Activated CD4-positive, alpha-beta memory T cell treated with anti-CD3 and anti-CD28 coated beads for 36 hours (primary cell): ENCODE data around the gene TTLL11. TPM values are rescaled to one million over a fixed set of nuclear protein-coding genes. Genes with fewer than 3 reads are reported as not detected.

Experiments used
- CTCF ChIA-PET: fragments of 350-600 bp; sonication (Branson Sonifier 250); formaldehyde crosslinking; loops from one replicate; lab custom pipeline; 2021; ENCODE audit warnings: antibody characterized with exemption, inconsistent platforms; lab: Charles Lee
- POLR2A ChIA-PET: fragments of 350-600 bp; sonication (Branson Sonifier 250); formaldehyde crosslinking; loops from one replicate; lab custom pipeline; 2021; ENCODE audit warnings: antibody characterized with exemption; lab: Charles Lee
- DNase-seq: peaks from one replicate; pipeline ENCODE4 v3.0.0-alpha.2; 2020
- H3K27ac Mint-ChIP-seq: one replicate; pipeline ENCODE4 v1.8.0; 2021; ENCODE audit warnings: mixed read lengths
- H3K27me3 Mint-ChIP-seq: one replicate; pipeline ENCODE4 v1.8.0; 2021; ENCODE audit warnings: mixed read lengths
- H3K36me3 Mint-ChIP-seq: one replicate; pipeline ENCODE4 v1.8.0; 2021; ENCODE audit warnings: mixed read lengths
- H3K4me1 Mint-ChIP-seq: one replicate; pipeline ENCODE4 v1.8.0; 2021; ENCODE audit warnings: low read depth, mixed read lengths
- H3K4me3 Mint-ChIP-seq: one replicate; pipeline ENCODE4 v1.8.0; 2021; ENCODE audit warnings: mild to moderate bottlenecking, mixed read lengths
- H3K9me3 Mint-ChIP-seq: one replicate; pipeline ENCODE4 v1.8.0; 2021; ENCODE audit warnings: mixed read lengths
- intact Hi-C: fragments of 100-400 bp; cut with micrococcal nuclease; formaldehyde crosslinking; loops from one replicate; pipeline ENCODE4 v1.15.1; 2023
- total RNA-seq, 2 experiments: library from RNA; stranded (reverse); gene quantifications; one replicate each; pipeline ENCODE4 v1.2.3, GENCODE V29; 2021

Gene TTLL11
- total RNA-seq, 2 experiments from 2014 or later: 0.97 TPM

GRCh38 chr9:122131401-122132001, 38.4 kb upstream of the TTLL11 start:
- no peaks in the 10 kb centered on the region for H3K9me3 Mint-ChIP-seq
- H3K27me3 Mint-ChIP-seq: peaks cover 14% of the 10 kb centered on the region
- CTCF ChIA-PET: interaction anchor here (0.9 kb wide), 1 partner anchor 220 kb away, joined by 3 read pairs; no protein-coding TSS in a partner anchor
- POLR2A ChIA-PET: no interaction called here
- no peak overlapping the region for H3K27ac Mint-ChIP-seq
- peaks cover 3% of the 10 kb centered on the region for H3K4me1 Mint-ChIP-seq
- DNase-seq: no peak
- intact Hi-C loops: no loop called here
- H3K36me3 Mint-ChIP-seq: no peaks in the 10 kb centered on the region
- H3K4me3 Mint-ChIP-seq: no peak overlapping the region

GRCh38 chr9:122130837-122131236, 37.7 kb upstream of the TTLL11 start:
- peaks cover 8% of the 10 kb centered on the region for H3K4me1 Mint-ChIP-seq
- ChIA-PET CTCF (interaction anchor here (0.9 kb wide), 1 partner anchor 220 kb away, joined by 3 read pairs; no protein-coding TSS in a partner anchor), POLR2A (no interaction called here)
- no peak overlapping the region for H3K27ac Mint-ChIP-seq
- H3K36me3 Mint-ChIP-seq: no peaks in the 10 kb centered on the region
- DNase-seq: no peak
- H3K9me3 Mint-ChIP-seq: no peaks in the 10 kb centered on the region
- H3K27me3 Mint-ChIP-seq: peaks cover 20% of the 10 kb centered on the region
- intact Hi-C loops: no loop called here
- no peak overlapping the region for H3K4me3 Mint-ChIP-seq

- Mint-ChIP-seq H3K36me3 (no peaks in the 10 kb centered on the region), H3K9me3 (no peaks in the 10 kb centered on the region), H3K4me1 (peaks cover 12% of the 10 kb centered on the region), H3K27ac (no peak overlapping the region), H3K27me3 (peaks cover 29% of the 10 kb centered on the region), H3K4me3 (no peak overlapping the region)
- CTCF ChIA-PET: interaction anchor here (10.6 to 12.4 kb wide), 2 partner anchors 33 to 219 kb away, joined by 314 to 365 read pairs; no protein-coding TSS in a partner anchor
- POLR2A ChIA-PET: no interaction called here
- DNase-seq: no peak
- intact Hi-C loops: no loop called here
These were observed 36.9 kb upstream of the TTLL11 start for GRCh38 chr9:122129969-122130368.

DNA sequence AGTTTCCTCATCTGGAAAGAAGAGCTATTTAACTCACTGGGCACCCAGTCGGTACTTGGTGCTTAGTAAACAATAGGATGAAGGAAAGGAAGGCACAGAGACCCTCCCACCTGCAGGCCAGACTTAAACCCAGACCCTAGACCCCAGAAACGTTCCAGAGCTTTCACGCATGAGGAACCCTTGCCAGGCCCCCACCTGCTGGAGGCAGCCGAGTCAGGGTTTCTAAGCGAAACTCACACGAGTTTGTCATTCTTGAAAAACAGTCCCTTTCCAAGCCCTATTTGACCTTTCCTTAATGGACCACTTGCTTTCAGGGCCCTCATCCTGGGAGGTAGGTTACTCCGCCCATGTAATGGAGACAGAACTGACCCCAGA, 35.8 kb upstream of the TTLL11 start:
- ChIA-PET POLR2A (no interaction called here), CTCF (interaction anchor here (10.6 to 12.4 kb wide), 2 partner anchors 32 to 220 kb away, joined by 314 to 365 read pairs; no protein-coding TSS in a partner anchor)
- intact Hi-C loops: no loop called here
- no peaks in the 10 kb centered on the region for H3K36me3 Mint-ChIP-seq
- peaks cover 38% of the 10 kb centered on the region for H3K27me3 Mint-ChIP-seq
- H3K4me1 Mint-ChIP-seq: peaks cover 12% of the 10 kb centered on the region
- no peak for DNase-seq
- no peak overlapping the region for H3K4me3 Mint-ChIP-seq
- H3K9me3 Mint-ChIP-seq: no peaks in the 10 kb centered on the region
- no peak overlapping the region for H3K27ac Mint-ChIP-seq

DNA sequence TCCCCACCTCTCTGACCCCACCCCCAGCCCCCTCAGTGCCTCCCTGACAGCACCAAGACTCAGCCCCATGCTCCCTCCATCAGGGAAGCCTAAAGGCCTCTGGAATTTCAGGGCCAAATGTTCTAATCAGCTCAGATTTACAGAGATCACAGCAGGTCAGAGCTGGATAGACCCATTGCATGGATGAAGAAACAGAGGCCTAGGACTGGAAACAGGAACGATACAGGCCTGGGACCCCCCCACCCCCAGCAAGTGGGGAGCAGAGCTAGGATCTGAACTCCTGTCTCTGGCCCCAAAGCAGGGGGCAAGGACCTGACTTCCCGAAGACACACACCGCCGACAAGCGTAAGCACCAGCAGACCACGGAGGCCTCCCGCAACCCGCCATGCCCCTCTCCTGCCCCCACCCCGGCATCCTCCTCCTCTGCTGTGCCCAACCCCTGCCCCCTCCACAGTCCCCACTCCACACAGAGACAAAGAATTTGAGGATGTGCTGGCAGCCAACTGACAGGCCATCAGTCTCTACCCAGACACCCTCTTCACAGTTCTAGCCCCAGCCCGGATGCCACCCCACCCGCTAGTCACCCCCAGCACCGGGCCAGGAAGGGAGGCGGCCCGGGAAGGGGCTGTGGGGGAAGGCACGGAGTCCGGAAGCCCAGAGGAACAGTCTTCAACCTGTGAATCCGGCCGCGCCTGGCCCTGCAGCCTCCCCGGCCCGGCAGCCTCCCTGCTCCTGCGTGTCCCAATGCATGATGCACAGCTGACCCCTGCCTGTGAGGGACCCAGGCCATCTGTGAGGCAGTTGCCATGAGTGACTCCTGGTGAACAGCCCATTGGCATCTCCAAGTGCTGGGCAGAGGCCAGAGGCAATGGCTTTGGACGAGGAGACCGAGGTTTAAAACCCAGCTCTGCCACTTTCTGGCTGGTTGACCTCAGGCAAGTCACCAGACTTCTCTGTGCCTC, 35.2 kb upstream of the TTLL11 start:
- peaks cover 12% of the 10 kb centered on the region for H3K4me1 Mint-ChIP-seq
- CTCF ChIA-PET: interaction anchor here (1.1 to 12.4 kb wide), 4 partner anchors 12 to 221 kb away, joined by 3 to 365 read pairs (median 159); no protein-coding TSS in a partner anchor
- intact Hi-C loops: no loop called here
- no peak overlapping the region for H3K27ac Mint-ChIP-seq
- H3K27me3 Mint-ChIP-seq: peaks cover 40% of the 10 kb centered on the region
- H3K36me3 Mint-ChIP-seq: no peaks in the 10 kb centered on the region
- POLR2A ChIA-PET: no interaction called here
- H3K9me3 Mint-ChIP-seq: no peaks in the 10 kb centered on the region
- no peak overlapping the region for H3K4me3 Mint-ChIP-seq
- DNase-seq: no peak

DNA sequence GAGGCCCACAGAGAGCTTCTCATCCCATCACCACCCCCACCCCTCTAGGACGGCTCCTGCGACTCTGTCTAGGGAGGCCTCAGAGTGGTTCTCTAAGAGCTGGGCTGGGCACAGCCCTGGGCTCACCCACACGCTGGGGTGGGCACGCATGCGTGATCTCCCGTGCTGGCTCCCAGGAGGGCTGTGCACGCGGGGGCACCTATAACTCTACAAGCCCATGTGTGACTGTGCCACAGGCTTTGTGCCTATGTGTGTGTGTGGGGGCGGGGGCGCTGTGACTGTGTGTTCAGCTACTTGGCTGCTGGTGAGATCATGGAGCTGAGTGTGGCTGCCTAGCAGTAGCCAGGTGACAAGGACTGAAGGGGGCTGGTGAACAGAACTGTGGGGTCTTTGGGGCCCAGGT, 34.3 kb upstream of the TTLL11 start:
- H3K27ac Mint-ChIP-seq: no peak overlapping the region
- H3K27me3 Mint-ChIP-seq: peaks cover 40% of the 10 kb centered on the region
- POLR2A ChIA-PET: no interaction called here

GRCh38 chr9:122126331-122127261, 33.5 kb upstream of the TTLL11 start:
- Mint-ChIP-seq H3K4me3 (peak overlapping the region; percentile 10), H3K27ac (no peak overlapping the region), H3K4me1 (peaks cover 18% of the 10 kb centered on the region), H3K36me3 (no peaks in the 10 kb centered on the region), H3K27me3 (peaks cover 37% of the 10 kb centered on the region), H3K9me3 (no peaks in the 10 kb centered on the region)
- POLR2A ChIA-PET: interaction anchor here (0.9 kb wide), 1 partner anchor 138 kb away, joined by 3 read pairs; the partner anchor contains the start of gene MRRF
- intact Hi-C loops: no loop called here
- DNase-seq: peak; percentile 17
- CTCF ChIA-PET: interaction anchor here (0.6 to 12.4 kb wide), 10 partner anchors 13 to 684 kb away, joined by 3 to 365 read pairs (median 20); partner anchors contain the start of genes MRRF and RBM18

More for the DNA sequence above, 34.3 kb upstream of the TTLL11 start:
- CTCF ChIA-PET: interaction anchor here (1.1 to 12.4 kb wide), 4 partner anchors 12 to 222 kb away, joined by 3 to 365 read pairs (median 159); no protein-coding TSS in a partner anchor
- H3K36me3 Mint-ChIP-seq: no peaks in the 10 kb centered on the region
- no peaks in the 10 kb centered on the region for H3K9me3 Mint-ChIP-seq
- H3K4me3 Mint-ChIP-seq: no peak overlapping the region
- H3K4me1 Mint-ChIP-seq: peaks cover 18% of the 10 kb centered on the region
- intact Hi-C loops: no loop called here
- DNase-seq: no peak

GRCh38 chr9:122125509-122126330, 32.6 kb upstream of the TTLL11 start:
- H3K36me3 Mint-ChIP-seq: no peaks in the 10 kb centered on the region
- no peak overlapping the region for H3K27ac Mint-ChIP-seq
- no peak for DNase-seq
- peaks cover 18% of the 10 kb centered on the region for H3K4me1 Mint-ChIP-seq
- CTCF ChIA-PET: interaction anchor here (0.6 to 12.4 kb wide), 34 partner anchors 9 to 1925 kb away, joined by 3 to 365 read pairs (median 5); partner anchors contain the start of genes MRRF, RBM18 and TTLL11
- POLR2A ChIA-PET: interaction anchor here (0.6 to 0.9 kb wide), 2 partner anchors 27 to 139 kb away, joined by 3 to 4 read pairs; partner anchors contain the start of gene MRRF
- H3K9me3 Mint-ChIP-seq: no peaks in the 10 kb centered on the region
- no peak overlapping the region for H3K4me3 Mint-ChIP-seq
- intact Hi-C loops: loop anchor here (1.0 kb wide), 4 partner anchors 139 to 685 kb away; partner anchors contain the start of genes MRRF and RBM18
- peaks cover 35% of the 10 kb centered on the region for H3K27me3 Mint-ChIP-seq

DNA sequence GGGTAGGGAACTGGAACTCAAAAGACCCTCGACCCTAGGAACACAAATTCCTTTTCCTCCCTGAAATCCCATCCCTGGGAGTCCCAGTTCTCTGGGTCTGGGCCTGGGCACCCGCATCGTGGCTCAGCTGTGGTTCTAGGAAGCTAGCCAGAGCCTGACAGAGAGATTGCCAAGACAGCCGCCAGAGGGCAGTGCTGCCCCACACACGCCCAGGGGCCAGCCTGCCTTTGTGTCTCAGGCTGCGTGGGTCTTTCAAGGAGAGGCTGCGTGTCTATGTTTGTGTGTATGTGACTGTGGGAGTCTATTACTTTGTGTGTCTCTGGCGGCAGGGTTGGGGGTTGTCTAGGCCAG, 32.0 kb upstream of the TTLL11 start:
- intact Hi-C loops: loop anchor here (1.0 kb wide), 4 partner anchors 139 to 685 kb away; partner anchors contain the start of genes MRRF and RBM18
- DNase-seq: peak; percentile 85
- H3K4me1 Mint-ChIP-seq: peaks cover 18% of the 10 kb centered on the region
- no peaks in the 10 kb centered on the region for H3K36me3 Mint-ChIP-seq
- H3K9me3 Mint-ChIP-seq: no peaks in the 10 kb centered on the region
- peaks cover 35% of the 10 kb centered on the region for H3K27me3 Mint-ChIP-seq
- H3K4me3 Mint-ChIP-seq: no peak overlapping the region
- CTCF ChIA-PET: interaction anchor here (0.6 to 12.4 kb wide), 46 partner anchors 9 to 692 kb away, joined by 3 to 365 read pairs (median 5); partner anchors contain the start of genes MRRF, RBM18 and TTLL11
- no peak overlapping the region for H3K27ac Mint-ChIP-seq
- POLR2A ChIA-PET: no interaction called here

DNA sequence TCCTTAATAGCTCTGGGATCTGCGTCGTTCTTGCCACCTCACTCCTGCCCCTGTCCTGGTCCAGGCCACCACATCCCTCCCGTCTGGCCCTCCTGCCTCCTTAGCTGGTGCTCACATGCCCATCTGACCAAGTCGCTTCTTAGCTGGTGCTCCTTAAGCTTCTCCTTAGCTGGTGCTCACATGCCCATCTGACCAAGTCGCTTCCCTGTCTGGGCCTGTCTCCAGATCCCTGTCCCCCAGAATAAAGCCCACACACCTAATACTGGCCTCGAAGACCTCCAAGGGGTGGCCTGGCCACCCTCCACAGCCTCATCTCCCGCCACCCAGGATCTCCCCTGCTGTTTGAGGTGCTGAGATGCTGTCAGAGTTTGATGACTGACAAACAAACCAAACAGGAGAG, 31.4 kb upstream of the TTLL11 start:
- no peak overlapping the region for H3K4me3 Mint-ChIP-seq
- DNase-seq: no peak
- no peaks in the 10 kb centered on the region for H3K36me3 Mint-ChIP-seq
- H3K27me3 Mint-ChIP-seq: peaks cover 35% of the 10 kb centered on the region
- no peak overlapping the region for H3K27ac Mint-ChIP-seq
- CTCF ChIA-PET: interaction anchor here (0.6 to 12.4 kb wide), 47 partner anchors 9 to 693 kb away, joined by 3 to 365 read pairs (median 5); partner anchors contain the start of genes MRRF, RBM18 and TTLL11
- H3K4me1 Mint-ChIP-seq: peaks cover 18% of the 10 kb centered on the region
- H3K9me3 Mint-ChIP-seq: no peaks in the 10 kb centered on the region
- POLR2A ChIA-PET: no interaction called here
- intact Hi-C loops: no loop called here
